ENCODE measurements around the gene SPON1. TPM values are rescaled to one million over a fixed set of nuclear protein-coding genes. Genes with fewer than 3 reads are reported as not detected.

The SPON1 gene
- 1 to 10 TPM; 2.1 to 2.2 TPM for total RNA-seq
- polyA plus RNA-seq (2013, experiment 1 of 2) = 3.3 TPM
- polyA plus RNA-seq (2013, experiment 2 of 2) = 3.7 TPM
- 0.32 to 358 (median 35.7) reads per million in 172 experiments for total RNA-seq

GRCh38 chr11:13962562-13963168 is at the start of gene SPON1:
SPON1 (plus strand) TSS chr11:13962723; CDS start chr11:13962905, 182 bp downstream.
- Histone ChIP-seq H3K4me3 (ENCODE audit: low read length) (peak within 1 kb of the TSS; percentile 45), H3K27me3 (ENCODE audit: control insufficient read depth in 1 of 2, insufficient read depth in 2 of 2, low read length in 2 of 2) (peaks cover 33 to 59% of the 10 kb centered on the region in 2 experiments), H3K4me1 (ENCODE audit: insufficient read depth, low read length) (peaks cover 24% of the 10 kb centered on the region), H3K36me3 (ENCODE audit: insufficient read depth, low read length) (no peaks in the 10 kb centered on the region), H3K27ac (ENCODE audit: low read depth in 1 of 2, low read length in 2 of 2) (no peak within 1 kb of the TSS), H3K9me3 (ENCODE audit: control insufficient read depth in 1 of 2, insufficient read depth in 1 of 2, low read length in 2 of 2) (peaks cover 0 to 3% of the 10 kb centered on the region in 2 experiments)
- Mint-ChIP-seq H3K27ac (no peak within 1 kb of the TSS), H3K36me3 (ENCODE audit: low read depth) (no peaks in the 10 kb centered on the region), H3K4me3 (peak within 1 kb of the TSS; percentile 83), H3K27me3 (peaks cover 75% of the 10 kb centered on the region), H3K4me1 (ENCODE audit: low read depth) (peaks cover 13% of the 10 kb centered on the region), H3K9me3 (no peaks in the 10 kb centered on the region)
- ChIA-PET CTCF (interaction anchor here (0.6 to 1.8 kb wide), 2 partner anchors 184 to 186 kb away, joined by 4 to 9 read pairs; no protein-coding TSS in a partner anchor), POLR2A (interaction anchor here (0.7 to 4.4 kb wide), 11 partner anchors 11 to 186 kb away, joined by 3 to 13 read pairs (median 4); no protein-coding TSS in a partner anchor)
- peak; percentile 84 for ATAC-seq (ENCODE audit: poor library complexity)
- intact Hi-C loops (cut with DNase I, micrococcal nuclease) = loop anchor here (5.0 to 10.0 kb wide), 2 partner anchors 100 to 298 kb away; partner anchors contain the start of gene FAR1 (in 1 of the 2)
- no peak for TF ChIP-seq CTCF (IDR thresholded peaks at IDR 0.05)
- DNase-seq = peak; percentile 30 to 74 (median 52)

- Histone ChIP-seq H3K9me3 (ENCODE audit: control insufficient read depth in 1 of 2, insufficient read depth in 1 of 2, low read length in 2 of 2) (no peaks in the 10 kb centered on the region), H3K27me3 (ENCODE audit: control insufficient read depth in 1 of 2, insufficient read depth in 2 of 2, low read length in 2 of 2) (no peaks in the 10 kb centered on the region), H3K4me3 (ENCODE audit: low read length) (no peak overlapping the region), H3K27ac (ENCODE audit: low read depth in 1 of 2, low read length in 2 of 2) (no peak overlapping the region), H3K36me3 (ENCODE audit: insufficient read depth, low read length) (no peaks in the 10 kb centered on the region), H3K4me1 (ENCODE audit: insufficient read depth, low read length) (peaks cover 5% of the 10 kb centered on the region)
- H3K27ac Mint-ChIP-seq = no peak overlapping the region
- no peak for TF ChIP-seq CTCF (IDR thresholded peaks at IDR 0.05)
- no peaks in the 10 kb centered on the region for H3K9me3 Mint-ChIP-seq
- H3K27me3 Mint-ChIP-seq = no peaks in the 10 kb centered on the region
- H3K4me1 Mint-ChIP-seq (ENCODE audit: low read depth) = peaks cover 32% of the 10 kb centered on the region
- H3K4me3 Mint-ChIP-seq = no peak overlapping the region
- DNase-seq (no peak), ATAC-seq (ENCODE audit: poor library complexity) (no peak)
- CTCF ChIA-PET = no interaction called here
- POLR2A ChIA-PET = no interaction called here
- no peaks in the 10 kb centered on the region for H3K36me3 Mint-ChIP-seq (ENCODE audit: low read depth)
- intact Hi-C loops (cut with DNase I, micrococcal nuclease) = loop anchor here in 1 of 2 experiments (5.0 kb wide), 1 partner anchor 40 kb away; no protein-coding TSS in a partner anchor
Observed at GRCh38 chr11:13917264-13917663, 45.3 kb upstream of the SPON1 start.

DNA sequence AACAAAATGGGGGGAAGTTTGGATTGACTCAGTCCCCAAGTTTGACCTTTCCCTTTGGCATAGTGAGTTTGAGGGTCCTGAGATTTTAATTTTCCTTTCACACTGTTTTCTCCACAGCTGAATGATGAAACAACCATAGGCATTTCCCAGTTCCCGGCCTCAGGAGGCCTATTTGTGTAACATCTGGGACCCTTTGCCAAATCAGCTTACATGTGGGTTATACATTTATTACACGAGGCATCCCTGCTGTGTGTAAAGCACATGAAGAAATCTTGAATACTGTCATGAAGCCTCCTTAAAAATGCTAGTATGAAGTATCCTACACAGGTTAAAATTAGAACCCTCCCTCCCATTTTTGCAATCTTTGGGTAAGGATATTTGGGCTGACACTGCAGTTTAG is 44.6 kb upstream of the SPON1 start:
- no peak for DNase-seq
- Mint-ChIP-seq H3K4me3 (no peak overlapping the region), H3K27ac (no peak overlapping the region), H3K36me3 (ENCODE audit: low read depth) (no peaks in the 10 kb centered on the region), H3K27me3 (no peaks in the 10 kb centered on the region), H3K4me1 (ENCODE audit: low read depth) (peaks cover 39% of the 10 kb centered on the region), H3K9me3 (no peaks in the 10 kb centered on the region)
- Histone ChIP-seq H3K27ac (ENCODE audit: low read depth in 1 of 2, low read length in 2 of 2) (no peak overlapping the region), H3K4me3 (ENCODE audit: low read length) (no peak overlapping the region), H3K9me3 (ENCODE audit: control insufficient read depth in 1 of 2, insufficient read depth in 1 of 2, low read length in 2 of 2) (no peaks in the 10 kb centered on the region), H3K36me3 (ENCODE audit: insufficient read depth, low read length) (no peaks in the 10 kb centered on the region), H3K4me1 (ENCODE audit: insufficient read depth, low read length) (peaks cover 11% of the 10 kb centered on the region), H3K27me3 (ENCODE audit: control insufficient read depth in 1 of 2, insufficient read depth in 2 of 2, low read length in 2 of 2) (no peaks in the 10 kb centered on the region)
- no peak for ATAC-seq (ENCODE audit: poor library complexity)
- CTCF ChIA-PET = no interaction called here
- TF ChIP-seq CTCF (IDR thresholded peaks at IDR 0.05) = no peak
- POLR2A ChIA-PET = no interaction called here
- intact Hi-C loops (cut with DNase I, micrococcal nuclease) = loop anchor here in 1 of 2 experiments (5.0 kb wide), 1 partner anchor 41 kb away; no protein-coding TSS in a partner anchor
